ENCODE measurements around the gene VSIG1.

DNA sequence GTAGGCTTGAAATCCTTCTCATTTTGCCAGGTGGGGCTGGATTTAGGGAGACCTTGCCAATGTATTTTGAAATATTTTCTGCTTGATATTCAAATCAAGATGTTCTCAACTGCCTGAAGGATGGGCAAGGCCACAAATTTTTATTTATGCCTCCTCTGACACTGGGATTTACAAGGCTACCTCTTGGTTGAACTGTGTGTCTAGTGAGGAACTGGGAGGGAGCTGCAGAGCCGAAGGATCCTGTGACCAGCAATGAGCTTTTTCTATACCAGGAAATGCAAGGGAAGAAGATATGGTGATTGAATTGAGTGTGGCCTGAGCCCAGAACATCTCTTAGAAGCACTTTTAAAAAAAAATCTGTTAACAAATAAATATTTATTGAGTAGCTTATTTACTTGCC, 14.9 kb downstream of the VSIG1 start:
- TF ChIP-seq, protein P1, sequence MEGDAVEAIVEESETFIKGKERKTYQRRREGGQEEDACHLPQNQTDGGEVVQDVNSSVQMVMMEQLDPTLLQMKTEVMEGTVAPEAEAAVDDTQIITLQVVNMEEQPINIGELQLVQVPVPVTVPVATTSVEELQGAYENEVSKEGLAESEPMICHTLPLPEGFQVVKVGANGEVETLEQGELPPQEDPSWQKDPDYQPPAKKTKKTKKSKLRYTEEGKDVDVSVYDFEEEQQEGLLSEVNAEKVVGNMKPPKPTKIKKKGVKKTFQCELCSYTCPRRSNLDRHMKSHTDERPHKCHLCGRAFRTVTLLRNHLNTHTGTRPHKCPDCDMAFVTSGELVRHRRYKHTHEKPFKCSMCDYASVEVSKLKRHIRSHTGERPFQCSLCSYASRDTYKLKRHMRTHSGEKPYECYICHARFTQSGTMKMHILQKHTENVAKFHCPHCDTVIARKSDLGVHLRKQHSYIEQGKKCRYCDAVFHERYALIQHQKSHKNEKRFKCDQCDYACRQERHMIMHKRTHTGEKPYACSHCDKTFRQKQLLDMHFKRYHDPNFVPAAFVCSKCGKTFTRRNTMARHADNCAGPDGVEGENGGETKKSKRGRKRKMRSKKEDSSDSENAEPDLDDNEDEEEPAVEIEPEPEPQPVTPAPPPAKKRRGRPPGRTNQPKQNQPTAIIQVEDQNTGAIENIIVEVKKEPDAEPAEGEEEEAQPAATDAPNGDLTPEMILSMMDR (IDR thresholded peaks at IDR 0.05): no peak
- no peak for TF ChIP-seq POLR2A (IDR thresholded peaks at IDR 0.05)
